Globus pallidus (tissue), 1 donor: Measurements from ENCODE around the gene P2RY6.
"Not testable (repeated sequence)": the region's sequence is repeated elsewhere in the genome, so short reads cannot be mapped to it uniquely, and the experiment has no call there.

Experiments
- DNase-seq: peaks from one replicate; pipeline ENCODE4 v3.0.0-alpha.2; 2015; ENCODE audit warnings: low spot score

Gene P2RY6

GRCh38 chr11:73259406-73260126, 12.6 kb upstream of the P2RY6 start:
- no peak for DNase-seq

- DNase-seq, result no peak
These were observed 12.0 kb upstream of the P2RY6 start for GRCh38 chr11:73260127-73260457.

GRCh38 chr11:73262851-73263495, 9.2 kb upstream of the P2RY6 start:
- DNase-seq, result no peak

- no peak for DNase-seq
These were observed 8.5 kb upstream of the P2RY6 start for GRCh38 chr11:73263640-73264039.

GRCh38 chr11:73265278-73265810, 6.8 kb upstream of the P2RY6 start:
- no peak for DNase-seq

GRCh38 chr11:73265853-73266645, 6.1 kb upstream of the P2RY6 start:
- DNase-seq, result no peak

GRCh38 chr11:73266646-73267020, 5.5 kb upstream of the P2RY6 start:
- DNase-seq, result no peak

- DNase-seq, result no peak
These were observed 4.9 kb upstream of the P2RY6 start for GRCh38 chr11:73267122-73267846.

GRCh38 chr11:73267906-73268540, 4.1 kb upstream of the P2RY6 start:
- no peak for DNase-seq

- no peak for DNase-seq
These were observed 3.4 kb upstream of the P2RY6 start for GRCh38 chr11:73268671-73269271.

- DNase-seq, result no peak
These were observed 2.6 kb upstream of the P2RY6 start for GRCh38 chr11:73269459-73270015.

GRCh38 chr11:73270016-73270854, 1.9 kb upstream of the P2RY6 start:
- no peak for DNase-seq

- no peak for DNase-seq
These were observed 1.2 kb upstream of the P2RY6 start for GRCh38 chr11:73270855-73271477.

- DNase-seq, result not testable (repeated sequence)
These were observed 666 bp upstream of the P2RY6 start for GRCh38 chr11:73271478-73271865.

- no peak for DNase-seq
These were observed 521 bp downstream of the P2RY6 start for GRCh38 chr11:73272680-73273038.

GRCh38 chr11:73273222-73273895, 1.2 kb downstream of the P2RY6 start:
- no peak for DNase-seq

GRCh38 chr11:73274191-73274590, 2.1 kb downstream of the P2RY6 start:
- DNase-seq, result not testable (repeated sequence)

GRCh38 chr11:73274722-73275380, 2.7 kb downstream of the P2RY6 start:
- DNase-seq, result no peak

- DNase-seq, result no peak
These were observed 3.2 kb downstream of the P2RY6 start for GRCh38 chr11:73275381-73275750.
